ENCODE results near the gene TMEM185B. TPM values are rescaled to one million over a fixed set of nuclear protein-coding genes. Genes with fewer than 3 reads are reported as not detected.

TMEM185B gene
- total and polyA plus RNA-seq, 2 of the 4 experiments (the other 2 are of a cell fraction) = 17.7 to 26.1 TPM

- H3K4me1 ChIP-seq (ENCODE audit: control insufficient read depth, insufficient read depth, low read length) = peaks cover 2% of the 10 kb centered on the region; the same call in 1 of the 2 replicates
- no peak overlapping the region for H3K27ac ChIP-seq (ENCODE audit: insufficient read depth, low read length)
- H3K4me3 ChIP-seq (ENCODE audit: insufficient read depth, low read depth, low read length) = no peak overlapping the region
- no peak overlapping the region for H3K9ac ChIP-seq (ENCODE audit: low read depth, low read length)
- H4K5ac ChIP-seq (ENCODE audit: low read depth, low read length) = no peak overlapping the region
- ATAC-seq (ENCODE audit: low read depth) (no peak), DNase-seq (no peak)
- in situ Hi-C loops (cut with MboI; ENCODE audit: low sequenced_read_pairs) = loop anchor here (5.0 kb wide), 1 partner anchor 485 kb away; no protein-coding TSS in a partner anchor
- H3K18ac ChIP-seq (ENCODE audit: low read depth, low read length) = no peak overlapping the region
- no peak overlapping the region for H2BK15ac ChIP-seq (ENCODE audit: low read depth, low read length)
- TF ChIP-seq RCOR1 (IDR thresholded peaks at IDR 0.05; ENCODE audit: insufficient replicate concordance, low read length) = no peak
- no peak for TF ChIP-seq ELK1 (IDR thresholded peaks at IDR 0.05; ENCODE audit: borderline replicate concordance, low read depth, low read length)
- TF ChIP-seq CTCF (conservative IDR thresholded peaks at IDR 0.05; ENCODE audit: low read depth, low read length) = no peak
- no peak for TF ChIP-seq SMC3 (IDR thresholded peaks at IDR 0.05; ENCODE audit: low read depth, low read length)
- no peak for TF ChIP-seq FOS (IDR thresholded peaks at IDR 0.05; ENCODE audit: low read depth, low read length)
- ChIA-PET POLR2A (ENCODE audit: unreplicated experiment) (no interaction called here), CTCF (no interaction called here)
- H4K20me1 ChIP-seq (ENCODE audit: insufficient read depth, low read length) = no peaks in the 10 kb centered on the region
- no peak overlapping the region for H3K14ac ChIP-seq (replicated peaks; ENCODE audit: low read depth, low read length)
- WGBS, 2 experiments (ENCODE audit: extremely low coverage in 2 of 2, insufficient read length in 1 of 2) = 60% methylated on average over 1 of the region's 5 CpGs; no CpG with 5 or more reads in 1 of the 2 experiments
- no peak overlapping the region for H2AK9ac ChIP-seq (replicated peaks; ENCODE audit: low read depth, low read length, poor library complexity)
- H3K27me3 ChIP-seq (ENCODE audit: control insufficient read depth, insufficient read depth, low read length) = no peaks in the 10 kb centered on the region
- H2BK5ac ChIP-seq (ENCODE audit: low read depth, low read length, poor library complexity, severe bottlenecking) = no peak overlapping the region
- dilution Hi-C loops (cut with HindIII; ENCODE audit: low sequenced_read_pairs, unreplicated experiment) = no loop called here
- H2BK20ac ChIP-seq (ENCODE audit: low read depth, low read length) = no peak overlapping the region
- H3K23ac ChIP-seq (ENCODE audit: low read depth, low read length) = no peak overlapping the region
- H3K4ac ChIP-seq (ENCODE audit: low read depth, low read length) = no peak overlapping the region
- no peaks in the 10 kb centered on the region for H3K9me3 ChIP-seq (ENCODE audit: control insufficient read depth, insufficient read depth, low read length)
- H3K36me3 ChIP-seq (ENCODE audit: control insufficient read depth, insufficient read depth, low read length) = no peaks in the 10 kb centered on the region
- peaks cover 3% of the 10 kb centered on the region; the same call in 1 of the 2 replicates for H3K9me1 ChIP-seq (ENCODE audit: insufficient read depth, low read length)
- no TSS peak for BruUV-seq (replicated peaks)
- H3K4me2 ChIP-seq (ENCODE audit: low read depth, low read length) = no peak overlapping the region
- H4K8ac ChIP-seq (ENCODE audit: low read depth in 2 of 2, low read length in 2 of 2) = no peak overlapping the region
- H3K56ac ChIP-seq (ENCODE audit: extremely low read depth, insufficient read depth, low read length) = no peak overlapping the region
- intact Hi-C loops (cut with micrococcal nuclease) = no loop called here
- no peak overlapping the region for H4K91ac ChIP-seq (ENCODE audit: insufficient read depth, low read depth, low read length)
- H2AFZ ChIP-seq (replicated peaks; ENCODE audit: low read length, poor library complexity) = no peak overlapping the region
- H2BK120ac ChIP-seq (ENCODE audit: low read depth, low read length) = no peak overlapping the region
- no peak overlapping the region for H2AK5ac ChIP-seq (ENCODE audit: low read depth, low read length)
- no peaks in the 10 kb centered on the region for H3K79me1 ChIP-seq (ENCODE audit: low read depth in 1 of 2, low read length in 2 of 2)
Observed at GRCh38 chr2:120182019-120182560, 41.1 kb downstream of the TMEM185B start.

Measured in IMR-90 (cell line).